GM18499 (cell line): ENCODE measurements around the gene RRP1B.
"Not testable (repeated sequence)": the region's sequence is repeated elsewhere in the genome, so short reads cannot be mapped to it uniquely, and the experiment has no call there.

Experiments used
- ATAC-seq: cut with Tn5 transposase; IDR thresholded peaks from one replicate; pipeline ENCODE4 v1.9.1; 2021; ENCODE audit warnings: moderate number of reproducible peaks; ENCODE audit not compliant: insufficient read depth, unreplicated experiment

The RRP1B gene

GRCh38 chr21:43659136-43660000, at the start of gene RRP1B, which contains the start of gene HSF2BP:
RRP1B (plus strand) TSS chr21:43659560; CDS start chr21:43659665, 105 bp downstream.
HSF2BP (minus strand) TSS chr21:43659488; CDS start chr21:43658096, 1,392 bp downstream.
- no peak for ATAC-seq

GRCh38 chr21:43611598-43612369, 47.6 kb upstream of the RRP1B start:
- ATAC-seq = no peak

GRCh38 chr21:43613755-43614638, 45.4 kb upstream of the RRP1B start:
- no peak for ATAC-seq

- no peak for ATAC-seq
Measured at GRCh38 chr21:43614839-43615238, 44.5 kb upstream of the RRP1B start.

- ATAC-seq = not testable (repeated sequence)
Measured at GRCh38 chr21:43616861-43617260, 42.5 kb upstream of the RRP1B start.

- ATAC-seq = no peak
Measured at GRCh38 chr21:43618940-43619339, 40.4 kb upstream of the RRP1B start.

- no peak for ATAC-seq
Measured at GRCh38 chr21:43619344-43619743, 40.0 kb upstream of the RRP1B start.

GRCh38 chr21:43619856-43620255, 39.5 kb upstream of the RRP1B start:
- no peak for ATAC-seq

GRCh38 chr21:43622796-43623195, 36.6 kb upstream of the RRP1B start:
- ATAC-seq = no peak

GRCh38 chr21:43623588-43623987, 35.8 kb upstream of the RRP1B start:
- no peak for ATAC-seq

GRCh38 chr21:43624339-43624738, 35.0 kb upstream of the RRP1B start:
- no peak for ATAC-seq

- ATAC-seq = no peak
Measured at GRCh38 chr21:43626390-43626789, 33.0 kb upstream of the RRP1B start.

GRCh38 chr21:43627527-43627926, 31.8 kb upstream of the RRP1B start:
- ATAC-seq = no peak

GRCh38 chr21:43631411-43632107, 27.8 kb upstream of the RRP1B start:
- ATAC-seq = no peak

- no peak for ATAC-seq
Measured at GRCh38 chr21:43632373-43632905, 26.9 kb upstream of the RRP1B start.

GRCh38 chr21:43634618-43635017, 24.7 kb upstream of the RRP1B start:
- ATAC-seq = no peak

GRCh38 chr21:43635436-43635835, 23.9 kb upstream of the RRP1B start:
- ATAC-seq = no peak

- ATAC-seq = no peak
Measured at GRCh38 chr21:43637530-43638158, 21.7 kb upstream of the RRP1B start.
